GM23338 (cell line): ENCODE data around the gene ZNF689. TPM values are rescaled to one million over a fixed set of nuclear protein-coding genes. Genes with fewer than 3 reads are reported as not detected.
A peak's percentile ranks its signal among the peaks of the same experiment; 100 is the strongest.

Source experiments
- ATAC-seq: fragments of 200-7000 bp; cut with Tn5 transposase; 3 replicates; pipeline ENCODE4 v1.9.1; 2020
- DNase-seq: peaks from one replicate; pipeline ENCODE4 v3.0.0-alpha.2; 2015; ENCODE audit warnings: low spot score
- H2AFZ ChIP-seq: fragments of 200-600 bp; sonication (generic); 2 replicates; pipeline ENCODE4 v1.8.0; 2016; ENCODE audit warnings: antibody characterized with exemption, mild to moderate bottlenecking, moderate library complexity
- H3F3A ChIP-seq: fragments of 200-600 bp; sonication (generic); replicated peaks from 2 replicates; pipeline ENCODE4 v1.8.0; 2017; ENCODE audit warnings: antibody characterized with exemption, mixed run types, low read depth
- H3K27ac ChIP-seq: fragments of 200-600 bp; sonication (generic); 2 replicates; pipeline ENCODE4 v1.6.1; 2016; ENCODE audit warnings: low read depth
- H3K27me3 ChIP-seq: fragments of 200-600 bp; sonication (generic); 2 replicates; pipeline ENCODE4 v1.8.0; 2016; ENCODE audit warnings: mild to moderate bottlenecking, mixed run types, moderate library complexity; ENCODE audit not compliant: insufficient read depth
- H3K36me3 ChIP-seq: fragments of 200-600 bp; sonication (generic); 2 replicates; pipeline ENCODE4 v1.8.0; 2016; ENCODE audit warnings: mild to moderate bottlenecking; ENCODE audit not compliant: insufficient read depth
- H3K4me1 ChIP-seq: fragments of 200-600 bp; sonication (generic); 2 replicates; pipeline ENCODE4 v1.8.0; 2016; ENCODE audit warnings: mild to moderate bottlenecking, moderate library complexity; ENCODE audit not compliant: insufficient read depth
- H3K4me2 ChIP-seq: fragments of 200-600 bp; sonication (generic); 2 replicates; pipeline ENCODE4 v1.7.1; 2017; ENCODE audit warnings: mixed run types
- H3K4me3 ChIP-seq: fragments of 200-600 bp; sonication (generic); 2 replicates; pipeline ENCODE4 v1.6.1; 2016; ENCODE audit warnings: mixed run types
- H3K79me2 ChIP-seq: fragments of 200-600 bp; sonication (generic); replicated peaks from 2 replicates; pipeline ENCODE4 v1.8.0; 2017; ENCODE audit warnings: mild to moderate bottlenecking; ENCODE audit not compliant: insufficient read depth
- H3K9me2 ChIP-seq: fragments of 200-600 bp; sonication (generic); 2 replicates; pipeline ENCODE4 v1.8.0; 2017; ENCODE audit not compliant: insufficient read depth
- H4K20me1 ChIP-seq: fragments of 200-600 bp; sonication (generic); replicated peaks from 2 replicates; pipeline ENCODE4 v1.8.0; 2017; ENCODE audit warnings: mild to moderate bottlenecking; ENCODE audit not compliant: insufficient read depth
- H3K27ac Mint-ChIP-seq: 2 replicates; pipeline ENCODE4 v1.8.0; 2020; ENCODE audit warnings: inconsistent platforms, mild to moderate bottlenecking, moderate library complexity, mixed read lengths
- H3K27me3 Mint-ChIP-seq: 3 replicates; pipeline ENCODE4 v1.8.0; 2022; ENCODE audit warnings: low read depth, mild to moderate bottlenecking, moderate library complexity, mixed read lengths, inconsistent platforms; ENCODE audit not compliant: insufficient read depth, poor library complexity
- H3K36me3 Mint-ChIP-seq: 3 replicates; pipeline ENCODE4 v1.8.0; 2021; ENCODE audit warnings: low read depth, mild to moderate bottlenecking, inconsistent platforms, moderate library complexity, mixed read lengths
- H3K4me1 Mint-ChIP-seq: 3 replicates; pipeline ENCODE4 v1.8.0; 2020; ENCODE audit warnings: mild to moderate bottlenecking, inconsistent platforms, mixed read lengths
- H3K4me3 Mint-ChIP-seq: 3 replicates; pipeline ENCODE4 v1.8.0; 2021; ENCODE audit warnings: moderate library complexity, mild to moderate bottlenecking, inconsistent platforms, mixed read lengths
- H3K9me3 Mint-ChIP-seq: 3 replicates; pipeline ENCODE4 v1.8.0; 2020; ENCODE audit warnings: moderate library complexity, mild to moderate bottlenecking, inconsistent platforms, mixed read lengths
- CREB1 ChIP-seq: fragments of 250-450 bp; sonication (Bioruptor Pico); IDR thresholded peaks from 2 replicates; pipeline ENCODE4 v1.5.0; 2020; ENCODE audit warnings: low read depth, mild to moderate bottlenecking, moderate library complexity
- CTCF ChIP-seq, 2 experiments: fragments of 200-600 bp in 1 of 2; sonication (generic) in 1 of 2; conservative IDR thresholded peaks; 2 replicates each; pipeline versions ENCODE4 v1.5.1 to v1.6.1; 2016 to 2017; ENCODE audit warnings: antibody characterized with exemption in 2 of 2, low read depth in 2 of 2, mild to moderate bottlenecking in 2 of 2, moderate library complexity in 1 of 2
- ETS1 ChIP-seq: IDR thresholded peaks from 2 replicates; pipeline ENCODE4 v1.6.1; 2016; ENCODE audit warnings: antibody characterized with exemption
- JUNB ChIP-seq: IDR thresholded peaks from one replicate; pipeline ENCODE4 v1.6.1; 2016; ENCODE audit warnings: antibody characterized with exemption; ENCODE audit not compliant: unreplicated experiment
- NANOG ChIP-seq: IDR thresholded peaks from 2 replicates; pipeline ENCODE4 v1.6.1; 2016; ENCODE audit warnings: antibody characterized with exemption, borderline replicate concordance
- POLR2AphosphoS5 ChIP-seq: IDR thresholded peaks from 2 replicates; pipeline ENCODE4 v1.6.1; 2016; ENCODE audit warnings: antibody characterized with exemption, low read depth
- REST ChIP-seq: IDR thresholded peaks from one replicate; pipeline ENCODE4 v1.6.1; 2018; ENCODE audit warnings: antibody characterized with exemption; ENCODE audit not compliant: unreplicated experiment
- STAT1 ChIP-seq: IDR thresholded peaks from one replicate; pipeline ENCODE4 v1.6.1; 2016; ENCODE audit warnings: antibody characterized with exemption; ENCODE audit not compliant: unreplicated experiment
- ZNF114 ChIP-seq: fragments of 250-450 bp; sonication (Bioruptor Pico); IDR thresholded peaks from 2 replicates; pipeline ENCODE4 v1.5.0; 2020; ENCODE audit warnings: mild to moderate bottlenecking, moderate library complexity
- ZNF331 ChIP-seq: fragments of 250-450 bp; sonication (Bioruptor Pico); IDR thresholded peaks from 2 replicates; pipeline ENCODE4 v1.5.0; 2020; ENCODE audit warnings: low read depth, mild to moderate bottlenecking, moderate library complexity
- polyA plus RNA-seq: library from polyadenylated mRNA; unstranded; fragments of >200 nt; fragmentation: Nextera tagmentation; extraction: Ambion mirVana; gene quantifications from 2 replicates; pipeline ENCODE4 v1.2.1, GENCODE V29; 2016
- total RNA-seq: library from RNA; depleted of rRNA; stranded (reverse); fragments of >200 nt; shearing (Covaris generic); gene quantifications from 2 replicates; pipeline ENCODE4 v1.2.3, GENCODE V29; 2014

The ZNF689 gene
- total and polyA plus RNA-seq, 2 experiments from 2014 or later = 5.3 to 16.7 TPM

- Mint-ChIP-seq H3K36me3 (peaks cover 42% of the 10 kb centered on the region), H3K27me3 (peaks cover 14% of the 10 kb centered on the region), H3K9me3 (no peaks in the 10 kb centered on the region), H3K4me3 (peak overlapping the region; percentile 87), H3K27ac (peak overlapping the region; percentile 90; the same call in 1 of the 2 replicates), H3K4me1 (peaks cover 3% of the 10 kb centered on the region; the same call in 2 of the 3 replicates)
- ATAC-seq (peak; percentile 67), DNase-seq (peak; percentile 70)
- Histone ChIP-seq H4K20me1 (peaks cover 7% of the 10 kb centered on the region; the same call in 1 of the 2 replicates), H3K27me3 (no peaks in the 10 kb centered on the region), H3K4me3 (peak overlapping the region; percentile 69), H3K79me2 (0 out of 2 replicates have a peak, but pooled peaks cover 15% of the 10 kb centered on the region), H3K36me3 (0 out of 2 replicates have a peak, but pooled peaks cover 16% of the 10 kb centered on the region), H3K27ac (peak overlapping the region; percentile 84), H3K4me2 (peak overlapping the region; percentile 75), H2AFZ (peak overlapping the region; percentile 78), H3K9me2 (no peaks in the 10 kb centered on the region), H3K4me1 (0 out of 2 replicates have a peak, but pooled peaks cover 6% of the 10 kb centered on the region), H3F3A (0 out of 2 replicates have a peak, but pooled peaks cover 8% of the 10 kb centered on the region)
- TF ChIP-seq POLR2AphosphoS5 (peak; percentile 54; the same call in 1 of the 2 replicates), NANOG (no peak)
Observed at GRCh38 chr16:30609002-30609925, 925 bp downstream of the ZNF689 start.

- peaks cover 56% of the 10 kb centered on the region for H3K36me3 Mint-ChIP-seq
- no peak overlapping the region for H3K4me3 Mint-ChIP-seq
- TF ChIP-seq POLR2AphosphoS5 (no peak), JUNB (no peak), NANOG (no peak), REST (no peak), ETS1 (no peak), CTCF (conservative IDR thresholded peaks at IDR 0.05; ENCODE audit: low read depth in 2 of 2) (no peak), ZNF114 (CRISPR knock-in tag) (no peak), STAT1 (no peak), CREB1 (CRISPR knock-in tag) (no peak), ZNF331 (CRISPR knock-in tag) (no peak)
Observed at GRCh38 chr16:30606004-30606403, 4.2 kb downstream of the ZNF689 start.

More at GRCh38 chr16:30606004-30606403, 4.2 kb downstream of the ZNF689 start:
- Histone ChIP-seq H3K79me2 (0 out of 2 replicates have a peak, but pooled peaks cover 15% of the 10 kb centered on the region), H3K4me3 (no peak overlapping the region), H2AFZ (no peak overlapping the region), H3F3A (peaks cover 4% of the 10 kb centered on the region; the same call in 1 of the 2 replicates), H3K36me3 (0 out of 2 replicates have a peak, but pooled peaks cover 19% of the 10 kb centered on the region), H3K27me3 (no peaks in the 10 kb centered on the region), H3K4me1 (0 out of 2 replicates have a peak, but pooled peaks cover 6% of the 10 kb centered on the region), H3K27ac (no peak overlapping the region), H3K4me2 (no peak overlapping the region), H4K20me1 (peaks cover 10% of the 10 kb centered on the region; the same call in 1 of the 2 replicates), H3K9me2 (no peaks in the 10 kb centered on the region)
- Mint-ChIP-seq H3K4me1 (peaks cover 3% of the 10 kb centered on the region; the same call in 2 of the 3 replicates), H3K9me3 (no peaks in the 10 kb centered on the region; the same call in 2 of the 3 replicates), H3K27me3 (peaks cover 10% of the 10 kb centered on the region), H3K27ac (no peak overlapping the region)
- DNase-seq (no peak), ATAC-seq (no peak)
